Thoracic aorta (tissue), 2 donors: ENCODE data around the gene THEMIS2. TPM values are rescaled to one million over a fixed set of nuclear protein-coding genes. Genes with fewer than 3 reads are reported as not detected.

Experiments used
- ATAC-seq: fragments of 150-250 bp; one replicate; pipeline ENCODE4 v1.8.0; 2017; ENCODE audit warnings: low read depth; ENCODE audit not compliant: insufficient number of reproducible peaks, low FRiP score
- DNase-seq: peaks from one replicate; pipeline ENCODE4 v3.0.0-alpha.2; 2020; ENCODE audit warnings: low spot score
- H3K27ac ChIP-seq, 2 donors: fragments of 200-600 bp; sonication (generic); 1 replicate in 1 of 2; 2 replicates in 1 of 2; pipeline ENCODE4 v1.5.1; 2016; ENCODE audit warnings: mild to moderate bottlenecking in 2 of 2, moderate library complexity in 2 of 2
- H3K27me3 ChIP-seq: fragments of 200-600 bp; sonication (generic); replicated peaks from 2 replicates; pipeline ENCODE4 v1.6.0; 2016; ENCODE audit warnings: mild to moderate bottlenecking; ENCODE audit not compliant: insufficient read depth
- H3K36me3 ChIP-seq: fragments of 200-600 bp; sonication (generic); one replicate; pipeline ENCODE4 v1.5.1; 2016
- H3K4me1 ChIP-seq, 2 donors: fragments of 200-600 bp; sonication (generic); 1 replicate in 1 of 2; 2 replicates in 1 of 2; pipeline versions ENCODE4 v1.5.1 to v1.6.0; 2016; ENCODE audit warnings: low read depth in 2 of 2, mild to moderate bottlenecking in 1 of 2; ENCODE audit not compliant: control insufficient read depth in 1 of 2
- H3K4me3 ChIP-seq: fragments of 200-600 bp; sonication (generic); 2 replicates; pipeline ENCODE4 v1.5.1; 2016; ENCODE audit warnings: mild to moderate bottlenecking
- H3K9me3 ChIP-seq: fragments of 200-600 bp; sonication (generic); 2 replicates; pipeline ENCODE4 v1.5.1; 2016
- CTCF ChIP-seq: fragments of 200-600 bp; sonication (generic); IDR thresholded peaks from one replicate; pipeline ENCODE4 v1.5.1; 2019; ENCODE audit warnings: antibody characterized with exemption
- total RNA-seq, 2 donors: library from RNA; depleted of rRNA; stranded (reverse); fragments of >200 nt; gene quantifications; one replicate each; pipeline versions ENCODE4 v1.1.0 to v1.2.3, GENCODE V29; 2016

THEMIS2 gene
- total RNA-seq, 2 donors from 2014 or later, result 46.2 to 119 TPM

DNA sequence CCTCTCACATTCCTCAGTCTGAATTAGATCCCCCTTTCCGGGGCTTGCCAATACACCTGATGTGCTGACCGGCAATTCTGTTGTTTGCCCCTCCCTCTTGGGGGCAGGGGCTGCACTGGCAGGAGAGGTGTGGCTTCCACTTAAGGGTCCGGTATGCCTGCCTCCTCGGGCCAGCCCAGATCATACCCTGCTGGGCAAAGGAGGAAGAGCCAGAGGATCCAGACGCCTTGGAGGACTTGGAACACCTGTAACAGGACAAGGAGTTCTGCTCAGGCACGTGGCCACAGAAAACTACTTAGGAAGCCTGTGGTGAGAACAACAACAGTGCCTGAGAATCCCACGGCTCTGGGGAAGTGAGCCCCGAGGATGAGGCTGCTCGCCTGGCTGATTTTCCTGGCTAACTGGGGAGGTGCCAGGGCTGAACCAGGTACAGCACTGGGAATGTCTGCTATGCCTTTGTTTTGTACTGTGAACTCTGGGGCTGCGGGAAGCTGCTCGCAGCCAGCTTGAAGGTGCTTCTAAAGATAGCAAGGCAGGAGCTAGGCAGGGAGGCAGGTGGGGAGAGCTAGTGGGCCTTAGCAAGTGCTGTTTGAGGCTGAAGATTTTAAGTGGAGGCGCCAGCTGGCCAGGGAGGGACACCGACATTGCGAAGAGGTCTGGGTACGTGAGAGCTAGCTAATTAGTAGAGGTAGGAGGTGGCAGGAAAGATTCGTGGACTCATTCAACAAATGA is 62.6 kb downstream of the THEMIS2 start, which contains the start of gene SMPDL3B:
SMPDL3B (plus strand) TSS at position 183 of the 732 bp plus-strand sequence; CDS start at position 367, 184 bp downstream.
- TF ChIP-seq CTCF, result no peak
- H3K4me1 ChIP-seq, result no peaks in the 10 kb centered on the region
- no peaks in the 10 kb centered on the region for H3K27me3 ChIP-seq
- no peak within 1 kb of the TSS for H3K27ac ChIP-seq
- H3K4me3 ChIP-seq, result peak within 1 kb of the TSS; percentile 35
- ATAC-seq (no peak), DNase-seq (no peak)
- H3K9me3 ChIP-seq, result no peaks in the 10 kb centered on the region
- no peaks in the 10 kb centered on the region for H3K36me3 ChIP-seq

DNA sequence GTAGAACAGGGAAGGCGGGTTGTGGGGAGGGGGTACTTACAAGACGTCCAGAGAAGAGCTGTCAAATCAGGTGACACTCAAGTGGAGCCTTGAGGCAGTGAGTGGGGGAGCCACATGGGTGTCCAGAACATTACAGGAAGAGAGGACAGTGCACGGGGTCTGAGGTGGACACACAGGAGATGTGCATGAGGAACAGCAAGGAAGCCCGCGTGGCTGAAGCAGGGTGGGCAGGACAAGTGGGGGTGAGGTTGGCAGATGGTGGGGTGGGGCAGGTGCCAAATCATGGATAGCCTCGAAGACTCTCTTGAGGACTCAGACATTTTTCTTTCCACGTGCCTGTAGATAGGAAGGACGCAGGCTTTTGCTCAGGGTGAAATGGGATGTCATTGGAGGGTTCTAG is 63.4 kb downstream of the THEMIS2 start:
- Histone ChIP-seq H3K27ac (no peak overlapping the region), H3K36me3 (no peaks in the 10 kb centered on the region), H3K4me3 (no peak overlapping the region), H3K9me3 (no peaks in the 10 kb centered on the region), H3K27me3 (no peaks in the 10 kb centered on the region), H3K4me1 (no peaks in the 10 kb centered on the region)
- no peak for ATAC-seq
- TF ChIP-seq CTCF, result no peak
- DNase-seq, result no peak

Other genes starting within 250 kb of the THEMIS2 start
- 10 to 100 TPM; 17.0 to 21.5 TPM for gene FGR, start 237.4 kb upstream of the THEMIS2 start, total RNA-seq
- 100 to 1,000 TPM in 1 of 2 donors, 10 to 100 TPM in 1; 96.9 to 188 TPM for gene IFI6, start 200.4 kb upstream of the THEMIS2 start, total RNA-seq
- 10 to 100 TPM; 18.0 to 19.0 TPM for gene FAM76A, start 146.6 kb upstream of the THEMIS2 start, total RNA-seq
- 10 to 100 TPM; 91.5 to 95.9 TPM for gene STX12, start 99.3 kb upstream of the THEMIS2 start, total RNA-seq
- gene PPP1R8, start 41.8 kb upstream of the THEMIS2 start, total RNA-seq, result 10 to 100 TPM; 37.2 to 40.8 TPM
- 10 to 100 TPM; 11.0 to 22.2 TPM for gene RPA2, start 42.0 kb downstream of the THEMIS2 start, total RNA-seq
- gene SMPDL3B, start 62.5 kb downstream of the THEMIS2 start, total RNA-seq, result not detected
- 10 to 100 TPM in 1 of 2 donors, 1 to 10 TPM in 1; 6.8 to 11.8 TPM for gene XKR8, start 87.4 kb downstream of the THEMIS2 start, total RNA-seq
- 10 to 100 TPM; 11.0 to 18.7 TPM for gene EYA3, start 216.1 kb downstream of the THEMIS2 start, total RNA-seq